Osteoblast (primary cell): ENCODE data around the gene PCF11. TPM values are rescaled to one million over a fixed set of nuclear protein-coding genes. Genes with fewer than 3 reads are reported as not detected.

Experiments used
- DNase-seq: peaks from one replicate; pipeline ENCODE4 v3.0.0; 2011; ENCODE audit warnings: low spot score, mixed read lengths; ENCODE audit not compliant: insufficient read length; ENCODE audit errors: missing footprints
- H2AFZ ChIP-seq: 2 replicates; pipeline ENCODE4 v1.6.0; 2011; ENCODE audit warnings: mild to moderate bottlenecking, low read length
- H3K27ac ChIP-seq: 2 replicates; pipeline ENCODE4 v1.5.1; 2011; ENCODE audit warnings: mild to moderate bottlenecking, low read depth, low read length, moderate library complexity
- H3K27me3 ChIP-seq: 2 replicates; pipeline ENCODE4 v1.6.0; 2012; ENCODE audit warnings: mild to moderate bottlenecking, control low read depth, inconsistent platforms, low read length, moderate library complexity; ENCODE audit not compliant: insufficient read depth
- H3K36me3 ChIP-seq: 2 replicates; pipeline ENCODE4 v1.5.1; 2011; ENCODE audit warnings: mild to moderate bottlenecking, low read length, control low read depth, moderate library complexity; ENCODE audit not compliant: insufficient read depth
- H3K4me1 ChIP-seq: 2 replicates; pipeline ENCODE4 v1.5.1; 2011; ENCODE audit warnings: mild to moderate bottlenecking, low read length, control low read depth, moderate library complexity; ENCODE audit not compliant: insufficient read depth
- H3K4me2 ChIP-seq: 2 replicates; pipeline ENCODE4 v1.6.0; 2011; ENCODE audit warnings: mild to moderate bottlenecking, low read length; ENCODE audit not compliant: insufficient read depth
- H3K4me3 ChIP-seq: fragments of 200-600 bp; sonication (generic); 3 replicates; pipeline ENCODE4 v1.5.1; 2012; ENCODE audit warnings: mild to moderate bottlenecking, low read length, inconsistent platforms; ENCODE audit not compliant: insufficient read depth
- H3K79me2 ChIP-seq: 2 replicates; pipeline ENCODE4 v1.6.0; 2012; ENCODE audit warnings: mild to moderate bottlenecking, low read length, control low read depth, inconsistent platforms; ENCODE audit not compliant: insufficient read depth
- H3K9me3 ChIP-seq: 2 replicates; pipeline ENCODE4 v1.5.1; 2011; ENCODE audit warnings: low read depth, low read length, control low read depth
- H4K20me1 ChIP-seq: 2 replicates; pipeline ENCODE4 v1.6.0; 2012; ENCODE audit warnings: mild to moderate bottlenecking, low read length, control low read depth; ENCODE audit not compliant: insufficient read depth
- CTCF ChIP-seq: IDR thresholded peaks from 2 replicates; pipeline ENCODE4 v1.5.1; 2011; ENCODE audit warnings: mild to moderate bottlenecking, low read depth, low read length, moderate library complexity; ENCODE audit errors: extremely low read depth
- total RNA-seq: library from RNA; depleted of rRNA; stranded (reverse); fragments of >200 nt; gene quantifications from 2 replicates; pipeline ENCODE4 v1.2.3, GENCODE V29; 2012

PCF11 gene
- total RNA-seq, 1 donor = 38.4 TPM

- Histone ChIP-seq H2AFZ (no peak overlapping the region), H3K4me3 (no peak overlapping the region), H3K27me3 (no peaks in the 10 kb centered on the region), H3K4me1 (no peaks in the 10 kb centered on the region), H4K20me1 (peaks cover under 1% of the 10 kb centered on the region), H3K36me3 (no peaks in the 10 kb centered on the region), H3K27ac (no peak overlapping the region), H3K4me2 (no peak overlapping the region), H3K79me2 (peaks cover 3% of the 10 kb centered on the region), H3K9me3 (no peaks in the 10 kb centered on the region)
- TF ChIP-seq CTCF = no peak
- no peak for DNase-seq
Observed at GRCh38 chr11:83152264-83152663, 4.7 kb upstream of the PCF11 start.

- TF ChIP-seq CTCF = no peak
- H3K9me3 ChIP-seq = no peaks in the 10 kb centered on the region
- no peak for DNase-seq
- no peaks in the 10 kb centered on the region for H3K27me3 ChIP-seq
- H3K79me2 ChIP-seq = peaks cover 18% of the 10 kb centered on the region
- H3K4me1 ChIP-seq = no peaks in the 10 kb centered on the region
- H3K4me3 ChIP-seq = no peak overlapping the region
- no peaks in the 10 kb centered on the region for H3K36me3 ChIP-seq
- no peak overlapping the region for H3K4me2 ChIP-seq
- H3K27ac ChIP-seq = no peak overlapping the region
- no peak overlapping the region for H2AFZ ChIP-seq
- peaks cover 14% of the 10 kb centered on the region for H4K20me1 ChIP-seq
Observed at GRCh38 chr11:83153764-83154163, 3.2 kb upstream of the PCF11 start.

GRCh38 chr11:83156144-83156995 is 561 bp upstream of the PCF11 start:
- Histone ChIP-seq H3K79me2 (peaks cover 44% of the 10 kb centered on the region), H3K27ac (peak overlapping the region; percentile 82), H3K4me3 (peak overlapping the region; percentile 81), H3K9me3 (no peaks in the 10 kb centered on the region), H3K36me3 (no peaks in the 10 kb centered on the region), H2AFZ (peak overlapping the region; percentile 87), H4K20me1 (peaks cover 37% of the 10 kb centered on the region), H3K27me3 (no peaks in the 10 kb centered on the region), H3K4me2 (peak overlapping the region; percentile 96), H3K4me1 (peaks cover 16% of the 10 kb centered on the region)
- DNase-seq = peak; percentile 97
- no peak for TF ChIP-seq CTCF

- Histone ChIP-seq H3K36me3 (no peaks in the 10 kb centered on the region), H4K20me1 (peaks cover 37% of the 10 kb centered on the region), H3K4me2 (peak overlapping the region; percentile 90), H3K4me3 (peak overlapping the region; percentile 94), H3K9me3 (no peaks in the 10 kb centered on the region), H3K27ac (peak overlapping the region; percentile 96), H3K27me3 (no peaks in the 10 kb centered on the region), H3K79me2 (peaks cover 58% of the 10 kb centered on the region), H3K4me1 (peaks cover 21% of the 10 kb centered on the region), H2AFZ (peak overlapping the region; percentile 40)
- TF ChIP-seq CTCF = no peak
- no peak for DNase-seq
Observed at GRCh38 chr11:83157594-83158356, 844 bp downstream of the PCF11 start.
